HG02870 (cell line): ENCODE data around the gene NCR2.

Experiments
- ATAC-seq: cut with Tn5 transposase; IDR thresholded peaks from one replicate; pipeline ENCODE4 v1.9.1; 2021; ENCODE audit warnings: mild to moderate bottlenecking, moderate library complexity; ENCODE audit not compliant: unreplicated experiment

The NCR2 gene

DNA sequence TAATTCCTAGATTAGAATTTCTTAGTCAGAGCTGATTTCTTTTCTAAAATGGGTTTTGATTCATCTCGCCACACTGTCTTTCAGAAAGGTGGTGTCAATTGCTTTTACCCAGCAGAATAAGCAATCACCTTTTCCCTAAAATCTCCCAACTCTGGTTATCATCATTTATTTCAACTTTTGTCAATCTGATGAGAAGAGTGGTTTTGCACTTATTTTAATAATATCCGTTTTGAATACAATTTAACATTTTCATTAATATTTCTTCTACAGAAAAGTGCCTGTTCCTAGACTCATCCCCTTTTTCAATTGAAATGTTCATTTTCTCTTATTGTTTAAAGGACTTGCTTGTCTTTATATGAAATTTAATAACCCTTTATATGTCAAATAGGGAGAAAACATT, 8.2 kb upstream of the NCR2 start:
- no peak for ATAC-seq

DNA sequence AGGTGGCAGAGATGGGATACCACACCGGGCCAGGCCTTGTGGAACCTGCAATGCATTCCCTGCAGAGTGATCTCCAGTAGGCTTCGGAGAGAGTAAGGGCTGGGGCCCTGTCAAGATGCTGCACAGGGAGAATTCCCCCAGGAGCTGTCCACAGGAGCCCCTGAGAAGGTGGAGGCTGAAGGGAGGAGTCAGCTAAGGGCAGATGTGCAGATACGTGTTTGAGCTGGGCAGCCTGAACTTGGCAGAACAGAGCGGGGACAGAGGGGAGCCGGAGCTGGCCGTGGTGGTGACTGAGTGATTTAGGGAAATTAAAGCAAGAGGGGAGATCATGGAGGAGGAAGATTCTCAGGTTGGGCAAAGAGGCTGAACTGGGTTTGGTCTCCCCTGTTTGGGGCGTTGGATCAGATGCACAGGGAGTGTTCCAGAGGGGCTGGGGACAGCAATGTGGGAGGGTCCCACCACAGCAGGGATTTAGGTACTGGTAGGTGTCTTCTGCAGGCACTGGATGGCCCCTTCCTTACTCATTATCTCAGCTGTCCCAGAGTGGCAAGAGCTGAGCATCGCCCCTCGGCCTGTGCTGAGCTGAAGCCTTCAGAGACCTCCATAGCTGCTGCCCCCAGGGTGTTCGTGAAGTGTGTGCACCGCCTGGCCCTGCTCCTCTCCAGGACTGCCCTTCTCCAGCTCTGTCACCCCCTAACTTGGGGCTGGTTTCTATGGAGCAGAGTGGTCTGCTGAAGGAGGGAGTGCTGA, 3.8 kb upstream of the NCR2 start:
- ATAC-seq, result no peak

DNA sequence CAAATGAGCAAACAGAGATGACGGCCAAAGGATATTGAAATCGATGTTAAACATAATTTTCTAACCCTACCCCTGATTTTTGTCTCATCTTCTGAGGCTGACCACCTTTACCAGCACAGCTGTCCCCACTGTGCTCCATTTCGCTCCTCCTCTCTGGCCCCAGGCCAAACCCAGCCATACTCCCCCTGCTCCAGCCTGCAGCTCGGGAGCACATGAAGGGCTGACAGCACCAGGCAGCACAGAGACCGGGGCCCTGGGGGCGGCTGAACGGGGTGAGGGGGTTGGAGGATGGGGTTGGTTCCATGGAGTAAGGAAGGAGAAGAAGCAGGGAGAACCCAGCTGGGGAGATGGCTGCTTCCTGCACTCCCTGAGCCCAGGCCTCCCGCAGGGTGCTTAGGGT, 3.2 kb upstream of the NCR2 start:
- no peak for ATAC-seq

DNA sequence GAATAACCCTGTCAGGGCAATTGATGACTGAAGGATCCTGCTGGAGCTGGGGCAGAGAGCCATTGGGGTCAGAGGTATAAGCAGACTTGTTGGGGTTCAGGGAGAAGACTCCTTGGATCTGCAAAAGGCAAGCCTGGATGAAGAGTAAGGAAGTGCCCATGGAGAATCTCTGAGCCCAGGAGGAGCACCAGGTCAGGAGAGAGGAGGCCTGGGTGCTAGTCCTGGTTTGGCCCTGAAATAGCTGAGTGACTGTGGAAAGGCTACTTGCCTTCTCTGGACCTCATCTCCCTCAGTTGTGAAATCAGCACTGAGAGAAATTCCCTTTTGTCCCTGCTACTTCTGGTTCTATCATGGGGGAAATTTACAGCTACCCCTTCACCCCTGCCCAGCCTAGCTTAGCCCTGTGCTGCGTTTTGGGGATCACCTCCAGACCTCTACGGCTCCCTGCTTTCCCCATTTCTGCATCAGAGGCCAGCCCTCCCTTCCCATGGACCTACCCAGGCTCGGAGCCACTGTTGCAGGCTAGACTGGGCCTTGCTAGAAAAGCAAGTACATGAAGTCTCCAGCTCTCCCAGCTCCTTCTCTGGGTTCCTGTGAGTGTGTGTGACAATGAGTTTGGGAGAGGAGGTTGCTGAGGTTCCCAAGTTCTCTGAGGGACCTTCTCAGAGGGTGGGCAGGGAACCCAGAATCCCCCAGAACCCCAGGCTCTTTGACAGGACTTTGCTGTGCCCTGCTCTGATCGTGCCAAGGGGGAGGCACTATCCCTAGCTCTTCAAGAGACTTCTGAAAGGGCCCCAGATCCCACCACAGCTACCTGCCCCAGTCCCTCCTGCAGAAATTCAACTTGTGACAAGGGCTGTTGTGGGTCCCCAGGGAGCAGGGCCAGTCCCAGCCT, 2.3 kb upstream of the NCR2 start:
- no peak for ATAC-seq

DNA sequence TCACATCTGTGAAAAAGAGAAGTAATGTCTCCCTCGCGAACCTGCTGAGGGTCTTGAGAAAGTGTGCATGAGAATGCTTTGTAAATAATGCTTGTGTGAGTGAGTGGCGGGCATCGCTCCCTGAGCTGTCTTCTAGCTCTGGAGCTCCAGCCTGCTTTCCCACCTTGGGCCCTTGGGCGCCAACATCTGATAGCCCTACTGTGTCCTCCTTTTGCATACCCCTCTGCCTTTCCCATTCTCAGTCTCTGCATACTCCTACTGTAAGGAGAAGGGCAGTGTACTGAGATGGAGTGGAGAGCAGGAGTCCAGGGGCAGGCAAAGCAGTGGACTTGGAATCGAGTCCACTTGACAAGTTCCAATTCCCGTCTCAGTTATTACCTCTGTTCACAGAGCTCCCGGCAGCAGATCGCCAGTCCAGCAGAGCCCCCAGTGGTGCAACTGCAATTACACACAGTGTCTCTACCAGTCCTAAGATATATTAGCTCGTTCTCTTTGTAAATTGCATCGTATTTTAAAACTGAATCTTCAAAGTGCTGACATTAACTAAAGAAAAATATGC, 847 bp upstream of the NCR2 start:
- ATAC-seq, result no peak

DNA sequence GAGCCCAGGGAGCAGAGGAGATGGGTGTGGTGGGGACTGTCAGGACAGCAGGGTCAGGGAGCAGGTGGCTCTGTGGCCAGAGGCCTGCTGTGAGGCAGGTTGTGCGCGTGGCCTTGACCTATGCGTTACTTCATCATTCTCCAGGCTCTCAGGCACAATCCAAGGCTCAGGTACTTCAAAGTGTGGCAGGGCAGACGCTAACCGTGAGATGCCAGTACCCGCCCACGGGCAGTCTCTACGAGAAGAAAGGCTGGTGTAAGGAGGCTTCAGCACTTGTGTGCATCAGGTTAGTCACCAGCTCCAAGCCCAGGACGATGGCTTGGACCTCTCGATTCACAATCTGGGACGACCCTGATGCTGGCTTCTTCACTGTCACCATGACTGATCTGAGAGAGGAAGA, 535 bp downstream of the NCR2 start:
- ATAC-seq, result no peak

DNA sequence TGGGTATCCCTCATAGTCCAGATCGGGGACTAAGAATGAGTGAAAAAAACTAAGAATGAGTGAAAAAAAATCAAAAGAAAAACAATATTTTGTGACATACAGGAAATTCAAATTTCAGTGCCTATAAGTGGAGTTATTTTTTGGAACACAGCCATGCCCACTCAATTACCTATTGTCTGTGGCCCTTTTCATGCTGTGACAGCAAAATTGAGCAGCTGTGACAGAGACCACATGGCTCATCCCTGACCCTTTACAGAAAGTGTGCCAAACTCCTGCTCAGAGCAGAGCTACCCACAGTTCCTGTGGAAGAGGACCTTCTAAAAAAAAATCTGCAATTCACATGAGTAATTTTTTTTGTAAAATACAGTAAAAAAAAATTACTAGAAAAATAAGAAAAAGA, 1.4 kb downstream of the NCR2 start:
- ATAC-seq, result no peak

DNA sequence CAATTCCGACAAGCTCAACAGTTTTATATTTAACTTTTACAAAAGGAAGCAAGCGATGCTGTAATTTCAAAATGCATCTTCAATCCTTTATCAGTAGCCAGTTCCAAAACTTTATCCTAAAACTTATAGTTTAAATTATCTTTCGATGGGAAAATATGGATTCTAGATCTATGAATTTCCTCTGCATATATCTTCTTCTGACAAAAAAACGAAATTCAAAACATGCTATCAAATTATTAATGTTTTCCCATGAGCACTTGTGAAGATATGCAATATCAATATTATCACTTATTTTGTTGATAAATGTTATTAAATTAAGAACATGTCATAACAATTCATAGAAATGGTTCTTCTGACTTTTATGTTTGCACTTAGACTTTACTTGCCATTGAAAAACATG, 2.3 kb downstream of the NCR2 start:
- ATAC-seq, result no peak

DNA sequence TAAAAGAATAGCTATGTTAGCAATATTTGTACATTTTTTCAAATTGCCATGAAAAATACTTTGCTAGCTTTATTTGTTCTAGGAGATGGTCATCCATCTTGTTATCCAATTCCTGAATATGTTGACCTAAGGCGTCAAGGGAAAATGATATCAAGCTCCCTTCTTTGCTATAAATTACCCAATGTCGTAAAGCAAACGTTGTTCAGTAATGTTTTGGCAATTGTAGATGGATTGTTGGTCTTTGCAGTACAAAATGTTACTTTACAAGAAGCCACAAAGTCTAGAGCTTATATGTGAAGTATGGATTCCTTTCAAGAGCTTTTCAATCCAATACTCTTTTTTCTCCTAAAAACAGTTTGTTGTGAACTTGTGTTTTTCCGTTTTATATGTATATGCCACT, 3.3 kb downstream of the NCR2 start:
- no peak for ATAC-seq

DNA sequence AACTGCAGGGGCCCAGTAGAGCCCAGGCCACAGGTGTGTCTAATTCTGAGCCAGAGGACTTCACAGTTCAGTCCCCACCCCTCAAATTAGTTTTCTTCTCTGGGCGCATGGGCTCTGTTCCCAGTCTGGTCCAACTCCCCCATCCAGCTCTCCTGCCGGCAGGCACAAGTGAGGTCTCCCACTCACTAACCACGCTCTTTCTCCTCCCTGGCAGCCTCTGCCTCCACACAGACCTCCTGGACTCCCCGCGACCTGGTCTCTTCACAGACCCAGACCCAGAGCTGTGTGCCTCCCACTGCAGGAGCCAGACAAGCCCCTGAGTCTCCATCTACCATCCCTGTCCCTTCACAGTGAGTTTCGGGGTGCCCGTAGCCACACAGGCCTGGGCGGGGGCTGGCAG, 6.2 kb downstream of the NCR2 start:
- ATAC-seq, result no peak

DNA sequence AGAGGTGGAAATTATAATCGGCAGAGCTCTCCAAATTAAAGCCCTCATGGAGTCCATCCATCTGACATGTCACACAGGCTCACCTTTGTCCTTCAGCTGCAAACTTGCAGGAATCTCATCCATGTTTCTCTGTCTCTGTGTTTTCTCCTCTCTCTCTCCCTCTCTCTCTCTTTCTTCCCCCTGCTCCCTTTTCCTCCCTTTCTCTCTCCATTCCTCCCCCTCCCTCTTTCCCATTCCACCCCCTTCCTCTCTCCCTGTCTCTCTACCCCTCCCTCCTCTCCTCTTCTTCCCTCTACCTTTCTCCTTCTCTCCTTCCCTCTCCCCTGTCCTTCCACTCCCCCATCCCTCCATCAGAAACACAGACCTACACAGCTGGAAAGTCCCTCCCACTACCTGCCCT, 6.8 kb downstream of the NCR2 start:
- ATAC-seq, result no peak

DNA sequence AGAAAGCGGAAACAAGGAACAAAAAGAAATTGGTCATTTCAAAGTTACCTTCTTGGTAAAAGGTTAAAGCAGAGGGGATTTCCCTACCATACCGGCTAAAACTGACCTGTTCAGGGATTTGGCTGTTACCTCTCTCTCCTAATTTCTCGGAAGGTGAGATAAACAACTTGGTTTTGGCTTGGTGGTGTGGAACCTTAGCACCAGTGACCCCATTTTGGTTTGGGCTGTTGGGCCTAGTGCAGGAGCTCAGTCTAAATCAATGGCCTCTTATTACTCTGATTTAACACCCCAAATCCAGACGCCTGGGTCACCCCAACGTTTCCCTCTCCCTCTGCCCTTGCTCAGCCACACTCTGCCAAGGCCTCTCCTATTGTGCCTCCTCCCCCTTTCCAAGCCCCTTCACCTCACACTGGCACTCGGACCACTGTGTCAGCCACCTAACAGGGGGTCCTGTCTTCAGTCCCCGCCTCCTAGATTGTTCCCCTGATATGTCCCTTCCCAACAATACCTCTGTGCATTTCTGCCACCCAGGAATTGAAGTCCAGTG, 8.3 kb downstream of the NCR2 start:
- ATAC-seq, result no peak

DNA sequence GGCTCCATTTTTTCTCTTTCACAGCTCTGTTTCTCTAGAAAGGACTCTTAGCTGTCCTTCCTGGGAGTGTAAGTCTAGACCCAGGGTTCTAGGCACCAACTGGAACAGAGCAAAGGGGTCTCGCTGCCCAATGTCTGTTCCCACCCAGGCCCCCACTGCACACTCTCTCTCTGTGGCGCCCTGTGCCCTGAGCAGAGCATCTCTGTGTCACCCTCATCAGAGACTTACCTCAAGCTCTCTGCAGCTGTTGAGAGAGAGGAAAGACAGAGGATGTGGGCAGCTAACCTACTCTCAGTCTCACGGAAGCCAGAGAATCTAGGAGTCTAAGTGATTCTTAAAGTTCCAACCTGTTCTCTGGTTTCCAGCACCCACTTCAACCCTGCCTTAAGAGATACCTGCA, 9.5 kb downstream of the NCR2 start:
- ATAC-seq, result no peak

DNA sequence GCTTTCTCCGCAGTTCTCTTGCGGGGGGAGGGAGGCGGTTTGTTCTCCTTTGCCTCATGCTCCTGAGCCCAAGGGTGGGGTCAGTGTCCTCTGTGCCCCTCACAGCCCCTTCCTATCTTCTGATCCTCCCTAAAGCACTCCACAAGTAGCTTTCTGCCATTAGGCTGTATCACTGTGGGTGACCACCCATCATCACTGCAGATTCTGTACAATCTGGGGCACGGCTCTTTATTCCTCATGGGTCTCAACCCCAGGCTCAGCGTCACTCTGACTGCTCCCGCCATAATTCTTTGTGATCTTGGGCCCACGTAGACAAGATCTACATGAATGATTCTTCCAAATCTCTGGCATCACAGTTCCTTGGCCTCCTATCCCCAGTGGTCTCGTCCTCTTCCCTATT, 10.5 kb downstream of the NCR2 start:
- ATAC-seq, result no peak

DNA sequence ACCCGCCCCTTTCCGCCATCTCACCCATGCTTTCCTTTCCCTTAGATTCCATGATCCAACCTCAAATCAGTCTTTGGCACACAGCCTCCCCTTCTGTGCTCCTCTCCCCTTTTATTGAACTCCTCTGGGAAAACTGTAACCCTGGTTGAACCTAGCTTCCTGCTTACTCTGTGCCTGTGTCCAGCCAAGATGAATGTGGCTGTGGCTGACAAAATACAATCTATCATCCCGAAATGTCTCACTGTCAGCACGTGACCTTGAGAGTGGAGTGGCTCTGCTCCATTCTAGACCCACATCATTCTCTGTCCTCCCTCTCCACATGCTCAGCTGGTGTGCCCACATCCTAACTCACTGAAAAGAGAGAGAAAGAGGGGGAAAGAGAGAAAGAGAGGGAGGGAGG, 11.0 kb downstream of the NCR2 start:
- no peak for ATAC-seq

DNA sequence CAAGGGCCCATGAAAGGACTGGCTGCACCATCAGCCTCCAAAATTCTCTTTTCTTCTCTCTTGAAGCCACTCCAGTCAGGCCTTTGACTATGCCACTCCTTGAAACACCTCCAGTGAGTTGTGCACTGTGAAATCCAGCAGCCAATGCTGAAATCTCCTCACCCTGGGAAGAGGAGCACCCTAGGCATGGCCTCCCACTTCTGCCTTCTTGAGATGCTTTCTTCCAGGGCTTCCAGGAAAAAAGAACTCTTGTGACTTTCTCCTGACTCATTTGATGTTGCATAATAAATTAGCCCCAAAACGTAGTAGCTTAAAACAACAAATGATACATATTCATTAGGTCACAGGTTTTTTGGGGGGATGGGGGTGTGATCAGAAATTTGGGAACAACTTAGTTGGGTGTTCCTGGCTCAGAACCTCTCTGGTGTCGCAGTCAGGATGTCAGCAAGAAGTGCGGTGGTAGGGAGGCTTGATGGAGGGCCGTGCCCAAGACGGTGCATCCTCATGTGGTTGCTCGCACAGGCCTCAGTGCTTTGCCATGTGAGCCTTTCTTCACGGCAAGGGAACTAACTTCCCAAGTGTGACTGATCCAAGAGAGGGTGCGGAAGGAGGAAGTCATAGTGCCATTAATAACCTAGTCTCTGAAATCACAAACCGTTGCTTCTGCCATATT, 12.1 kb downstream of the NCR2 start:
- ATAC-seq, result no peak

DNA sequence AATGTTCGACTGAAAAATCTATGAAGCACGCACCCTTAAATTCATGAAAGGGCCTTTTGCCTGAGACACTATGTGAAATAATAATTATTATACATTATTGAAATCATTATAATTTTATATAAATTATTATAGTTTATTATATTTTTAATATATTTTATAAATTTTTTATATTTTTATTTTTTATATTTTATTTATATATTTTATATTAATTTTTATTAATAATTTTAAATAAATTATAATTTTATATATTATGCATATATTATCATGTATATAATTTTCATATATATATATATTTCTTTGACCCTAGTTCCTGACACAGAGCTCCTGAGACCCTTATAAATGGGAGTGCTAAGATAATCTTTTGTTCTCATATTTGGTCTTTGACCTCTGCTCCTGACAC, 13.5 kb downstream of the NCR2 start:
- no peak for ATAC-seq

DNA sequence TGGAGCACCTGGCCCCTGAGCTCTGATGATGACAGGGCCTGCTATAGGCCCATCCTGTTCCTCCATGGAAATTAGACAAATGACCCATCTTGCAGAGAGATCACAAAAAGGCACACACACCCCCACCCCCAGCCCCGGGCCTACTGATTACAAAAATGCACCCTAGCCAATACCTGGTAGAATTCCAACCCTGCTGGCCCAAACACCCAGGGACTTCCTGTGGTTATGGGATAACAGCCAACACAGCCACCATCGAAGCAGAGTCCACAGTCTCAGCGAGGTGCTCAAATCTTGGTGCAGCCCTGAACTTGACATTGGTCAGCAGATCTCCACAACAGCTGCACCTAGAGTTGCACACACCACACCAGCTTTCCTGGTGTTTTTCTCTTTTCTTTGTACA, 17.0 kb downstream of the NCR2 start:
- ATAC-seq, result no peak

DNA sequence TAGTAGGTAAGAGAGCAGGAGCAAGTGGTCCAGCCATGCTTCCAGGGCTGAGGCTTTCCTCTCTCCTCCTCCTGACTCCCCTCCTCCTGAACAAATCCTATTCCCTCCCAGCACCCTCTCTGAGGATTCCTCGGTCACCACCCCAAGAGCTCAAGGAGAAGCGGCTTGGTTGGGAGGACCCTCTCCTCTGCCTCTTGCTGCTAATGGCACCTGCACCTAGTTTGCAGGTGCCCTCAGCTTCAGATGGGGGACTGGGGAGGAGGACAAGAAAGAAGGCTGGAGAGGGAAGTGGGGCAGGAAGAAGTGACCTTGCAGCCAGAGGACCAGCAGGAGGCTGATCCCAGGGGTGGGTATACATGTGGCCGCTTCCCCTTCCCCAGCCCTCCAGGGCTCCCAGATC, 17.5 kb downstream of the NCR2 start:
- ATAC-seq, result no peak

DNA sequence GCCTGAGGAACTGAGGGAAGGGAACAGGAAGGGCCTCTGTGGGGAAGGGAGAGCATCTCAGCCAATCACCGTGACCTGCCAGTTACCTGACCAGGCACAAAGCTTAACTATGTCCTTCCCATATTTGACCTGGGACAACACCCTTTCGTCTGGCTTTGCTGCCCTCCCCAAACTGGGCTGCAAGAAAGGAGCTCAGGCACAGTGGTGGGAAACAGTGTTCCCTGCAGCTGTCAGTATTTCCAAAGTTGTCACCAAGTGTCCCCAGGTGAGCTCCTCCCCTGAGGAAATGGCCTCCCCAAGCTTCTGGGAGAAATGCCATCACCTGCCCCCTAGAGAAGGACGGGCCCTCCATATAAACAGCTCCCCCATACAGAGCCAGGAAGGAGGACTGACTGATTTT, 17.9 kb downstream of the NCR2 start:
- ATAC-seq, result no peak

DNA sequence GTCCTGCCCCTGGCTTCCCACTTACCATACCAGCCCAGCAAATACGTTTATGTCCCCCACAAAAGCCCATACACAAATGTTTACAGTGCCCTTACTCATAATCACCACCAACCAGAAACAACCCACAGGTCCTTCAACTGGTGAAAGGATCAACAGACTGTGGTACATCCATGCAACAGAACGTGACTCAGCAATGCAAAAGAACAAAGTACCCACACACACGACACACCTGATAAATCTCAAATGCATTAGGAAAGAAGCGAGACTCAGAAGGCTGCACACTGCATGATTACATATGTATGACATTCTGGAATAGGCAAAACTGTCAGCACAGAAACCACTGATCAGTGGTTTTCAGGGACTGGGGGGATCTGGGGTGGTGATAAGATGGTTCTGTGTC, 20.5 kb downstream of the NCR2 start:
- no peak for ATAC-seq
